HG03565 (cell line): ENCODE measurements around the gene CREB5.

Source experiments
- ATAC-seq: cut with Tn5 transposase; IDR thresholded peaks from one replicate; pipeline ENCODE4 v1.9.1; 2021; ENCODE audit warnings: mild to moderate bottlenecking, moderate library complexity; ENCODE audit not compliant: unreplicated experiment

The CREB5 gene

DNA sequence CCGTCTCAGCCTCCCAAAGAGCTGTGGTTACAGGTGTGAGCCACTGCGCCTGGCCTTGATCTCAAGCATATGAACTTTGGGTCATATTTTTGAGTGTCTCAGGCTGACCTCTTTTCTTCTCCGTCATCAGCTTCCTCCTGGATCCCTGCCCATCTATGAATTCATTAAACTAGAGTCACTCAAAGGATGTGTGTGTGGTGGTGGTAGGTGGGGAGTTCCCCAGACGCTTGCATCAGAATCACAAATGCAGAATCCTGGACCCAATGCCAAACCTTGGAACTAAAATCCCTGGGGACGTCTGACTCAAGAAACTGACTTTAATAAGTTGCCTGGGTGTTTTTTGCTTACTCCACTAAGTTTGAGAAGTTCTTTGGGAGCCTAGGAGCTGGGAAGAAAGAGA, 6.7 kb upstream of the CREB5 start:
- no peak for ATAC-seq

DNA sequence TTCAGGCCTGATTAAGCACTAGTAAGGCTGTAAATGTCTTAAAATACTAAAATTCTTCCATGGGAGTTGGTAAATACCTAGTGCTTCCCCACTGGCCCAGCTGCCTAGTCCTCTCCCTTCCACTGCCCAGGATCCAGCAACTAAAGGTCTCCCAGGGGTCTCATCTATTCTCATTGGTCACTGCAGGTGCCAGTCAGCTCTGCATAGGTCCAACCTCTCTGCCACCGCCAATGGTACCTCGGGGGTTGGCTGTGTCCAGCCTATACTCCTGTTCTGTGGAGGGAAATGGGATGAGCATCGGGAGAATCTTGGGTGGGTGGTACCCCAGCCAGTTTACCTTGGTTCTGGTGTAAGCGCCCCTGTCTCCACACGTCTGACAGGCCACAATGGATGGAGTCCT, 6.1 kb upstream of the CREB5 start:
- no peak for ATAC-seq

DNA sequence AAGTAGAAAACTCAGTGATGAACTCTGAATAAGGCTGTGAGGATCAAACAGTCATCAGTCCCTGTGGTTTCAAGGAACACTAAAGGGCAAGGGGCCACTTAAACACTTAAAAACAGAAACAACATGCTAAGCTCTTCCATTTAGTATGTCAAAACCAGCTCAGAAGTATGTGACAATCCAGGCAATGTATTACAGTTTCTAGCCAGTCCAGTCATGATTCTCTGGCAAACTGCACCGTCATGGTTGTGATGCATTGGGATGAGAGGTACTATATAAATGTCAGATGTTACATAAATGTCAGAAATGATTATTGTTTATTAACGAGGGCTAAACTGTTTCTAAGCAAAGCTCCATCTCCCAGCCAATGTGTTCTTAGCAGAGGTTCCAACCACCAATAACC, 4.7 kb upstream of the CREB5 start:
- ATAC-seq, result no peak

DNA sequence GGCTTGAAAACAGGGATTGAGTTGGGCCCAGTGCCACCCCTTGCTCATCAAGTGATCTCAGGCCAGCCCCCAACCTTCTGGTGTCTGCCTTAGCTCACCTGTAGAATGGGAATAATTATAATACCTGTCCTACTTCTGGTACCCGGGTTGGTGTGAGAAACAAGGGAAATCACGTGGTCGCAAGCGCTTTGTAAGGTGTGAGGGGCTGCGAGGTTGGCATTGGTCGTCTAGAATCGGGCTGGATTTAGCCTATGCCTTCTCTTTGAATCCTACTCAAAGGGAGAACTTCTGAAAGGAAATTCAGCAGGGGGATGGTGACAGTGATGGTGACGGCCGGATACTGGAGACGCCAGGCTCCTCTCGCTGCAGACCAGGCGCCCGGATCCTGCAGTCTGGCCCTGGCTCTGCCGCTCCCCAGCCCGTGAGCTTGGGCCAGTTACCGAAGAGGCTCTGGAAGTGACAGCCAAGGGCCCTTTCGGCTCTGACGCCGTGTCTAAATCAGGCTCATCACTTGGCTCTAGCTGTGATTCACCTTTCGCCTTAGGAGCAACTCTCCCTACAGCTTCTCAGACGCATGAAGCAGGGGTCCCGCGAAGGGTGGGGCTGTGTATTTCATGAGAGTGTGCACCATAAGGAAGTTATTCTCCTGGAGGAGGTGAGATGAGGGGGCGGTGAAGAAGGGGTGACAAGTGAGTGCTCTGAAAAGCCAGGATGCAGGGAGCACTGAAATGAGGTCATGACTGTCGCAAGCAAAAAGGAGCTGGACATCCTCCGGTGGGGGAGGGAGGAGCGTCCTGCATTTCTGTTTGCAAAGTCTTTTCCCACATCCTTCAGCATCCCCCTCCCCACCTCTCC, 4.0 kb upstream of the CREB5 start:
- no peak for ATAC-seq

DNA sequence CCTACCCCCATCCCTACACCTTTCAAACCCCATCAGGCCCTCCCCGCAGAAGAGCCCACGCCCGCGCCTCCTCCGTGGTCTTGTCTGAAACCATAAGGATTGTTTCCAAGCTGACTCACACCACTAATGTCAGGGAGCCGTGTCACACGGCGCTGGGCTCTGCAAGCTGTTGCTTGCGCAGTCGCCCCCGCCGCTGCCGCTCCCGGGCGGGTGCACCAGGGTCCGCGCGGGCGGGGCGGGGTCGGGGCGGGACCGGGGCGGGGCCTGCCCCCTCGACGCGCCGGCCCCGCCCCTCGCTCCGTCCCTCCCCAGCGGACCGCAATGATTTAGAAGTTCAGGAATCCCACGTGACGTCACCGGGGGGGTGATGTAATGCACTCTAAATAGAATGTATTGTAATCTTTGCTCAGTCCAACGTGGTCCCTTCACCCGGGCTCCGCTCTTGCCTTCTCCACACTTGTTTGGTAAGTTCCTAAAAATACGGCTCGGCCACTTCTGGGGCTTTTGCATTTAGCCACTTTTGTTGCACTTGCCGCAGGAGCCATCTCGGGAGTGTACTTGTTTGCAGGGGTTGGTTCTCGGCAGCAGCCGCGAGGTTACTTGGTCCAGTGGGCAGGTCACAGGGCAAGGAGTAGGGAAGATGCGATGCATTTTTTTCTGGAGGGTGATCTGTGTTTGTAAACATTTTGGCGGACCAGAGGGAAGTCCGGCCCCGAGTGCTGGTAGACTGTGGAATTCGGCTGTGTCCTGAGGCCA, 3.2 kb upstream of the CREB5 start:
- peak; percentile 39 for ATAC-seq

DNA sequence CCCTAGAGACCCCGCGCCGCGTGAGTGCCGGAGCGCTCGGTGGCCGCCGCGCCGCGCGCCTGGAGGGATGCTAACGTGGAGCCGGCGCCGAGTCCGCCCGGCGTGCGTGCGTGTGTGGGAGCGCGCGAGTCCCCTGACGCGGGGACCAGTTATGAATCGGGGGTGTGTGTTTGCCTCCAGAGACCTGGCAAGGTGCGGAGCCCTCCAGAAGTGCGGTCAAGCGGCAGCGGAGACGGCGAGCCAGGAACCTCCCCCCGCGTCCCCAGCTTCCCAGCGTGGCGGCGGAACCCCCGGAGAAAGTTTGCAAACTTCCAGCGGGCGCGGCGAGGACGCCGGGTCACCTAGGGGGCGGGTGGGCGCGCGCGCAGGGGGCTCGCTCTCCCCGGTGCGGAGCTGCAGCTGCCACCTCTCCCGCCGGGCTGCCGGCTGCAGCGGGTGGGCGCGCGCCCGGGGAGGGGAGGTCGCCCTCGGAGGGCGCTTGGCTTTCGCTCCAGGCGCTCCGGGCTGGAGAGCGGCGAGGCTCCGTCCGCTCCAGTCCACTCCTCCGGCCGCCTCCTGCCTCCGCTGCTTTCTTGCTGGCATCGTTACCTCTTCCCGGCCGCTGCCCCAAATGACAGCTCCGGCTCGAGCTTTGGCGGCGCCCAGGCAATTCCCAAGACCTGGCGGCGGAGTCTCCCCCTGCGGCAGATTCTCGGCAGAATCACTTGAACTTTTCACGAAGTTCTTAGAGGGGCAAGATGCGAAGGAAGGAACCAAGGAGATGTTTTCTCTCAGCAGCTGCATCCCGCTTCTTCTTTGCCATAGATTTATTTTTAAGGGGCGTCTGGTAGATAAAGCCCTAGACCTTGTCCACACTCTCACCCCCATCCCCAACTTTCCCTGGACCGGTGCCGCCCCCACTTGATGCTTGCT, 2.3 kb upstream of the CREB5 start:
- ATAC-seq, result peak; percentile 14

DNA sequence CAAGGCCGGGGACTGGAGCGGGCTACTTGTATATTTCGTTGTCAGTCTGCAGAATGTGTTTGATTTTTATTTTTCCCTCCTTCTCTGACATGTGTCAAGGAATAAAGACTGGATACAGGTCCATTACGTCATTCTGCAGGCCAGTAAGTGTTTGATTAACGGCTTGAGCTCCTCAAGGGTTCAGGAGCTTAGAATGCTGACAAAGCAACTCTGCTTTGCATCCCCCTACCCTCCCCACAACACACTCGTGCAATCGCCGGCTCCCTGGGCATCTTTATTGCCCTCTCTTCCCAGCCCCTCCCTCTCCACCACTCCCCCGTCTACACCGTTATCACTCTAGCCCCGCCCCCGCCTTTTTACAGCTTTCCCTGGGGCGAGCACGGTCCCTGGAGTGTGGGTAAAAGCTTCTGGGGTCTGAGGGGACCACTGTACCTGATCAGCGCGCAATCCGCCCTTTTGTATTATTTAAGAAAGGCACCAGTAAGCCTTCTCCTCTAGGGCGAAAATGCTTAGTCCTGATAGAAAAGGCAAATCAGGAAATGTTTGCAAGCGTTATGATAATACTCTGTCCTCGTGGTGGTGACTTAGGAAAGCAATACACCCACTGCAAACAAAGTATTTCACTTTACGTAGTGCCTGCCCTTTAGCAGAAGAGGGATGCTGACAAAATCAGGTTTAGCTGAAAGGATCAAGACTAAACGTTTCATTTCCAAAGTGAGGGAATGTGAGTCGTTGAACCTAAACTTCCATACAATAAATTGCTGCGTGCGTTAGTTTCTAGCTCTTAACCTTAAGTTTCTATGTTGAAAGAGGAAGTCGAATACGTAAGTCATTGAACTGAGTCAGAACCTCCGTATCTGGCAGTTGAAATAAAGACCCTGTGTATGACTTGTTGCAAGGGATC, 1.4 kb upstream of the CREB5 start:
- ATAC-seq, result no peak

DNA sequence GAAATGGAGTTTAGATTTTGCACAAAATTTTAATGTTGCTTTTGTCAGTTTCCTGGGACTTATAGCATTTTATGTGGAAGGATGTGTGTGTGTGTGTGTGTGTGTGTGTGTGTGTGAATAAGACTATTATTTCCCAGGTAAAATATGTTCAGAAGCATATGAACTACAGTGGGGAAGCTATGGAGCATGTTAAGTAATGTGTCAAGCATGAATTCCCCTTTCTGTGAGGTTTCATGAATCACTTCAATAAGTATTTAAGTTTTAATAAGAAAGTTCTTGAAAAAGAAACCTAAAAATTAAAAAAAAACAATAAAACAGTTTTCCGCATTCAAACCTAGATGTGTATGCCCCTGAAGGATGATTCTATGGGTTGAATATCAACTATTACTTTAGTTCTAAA, 693 bp downstream of the CREB5 start:
- no peak for ATAC-seq

DNA sequence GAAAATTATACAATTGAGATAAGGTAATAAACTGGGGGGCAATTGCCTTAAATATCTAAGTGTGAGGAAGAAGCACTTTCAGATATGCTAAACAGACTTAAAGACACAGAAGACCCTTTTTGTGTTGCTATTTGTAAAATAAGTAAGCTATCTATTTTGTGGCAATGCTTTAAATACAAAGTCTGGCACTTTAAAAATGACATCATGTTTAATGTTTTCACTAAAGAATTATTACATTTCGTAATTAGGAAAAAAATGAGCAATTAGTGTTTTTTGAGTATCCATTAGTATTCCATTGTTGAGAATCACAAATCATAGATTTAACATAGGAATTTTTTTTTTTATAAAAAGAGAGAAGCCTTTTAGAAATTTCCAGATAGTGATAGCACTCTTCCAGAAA, 2.1 kb downstream of the CREB5 start:
- no peak for ATAC-seq

DNA sequence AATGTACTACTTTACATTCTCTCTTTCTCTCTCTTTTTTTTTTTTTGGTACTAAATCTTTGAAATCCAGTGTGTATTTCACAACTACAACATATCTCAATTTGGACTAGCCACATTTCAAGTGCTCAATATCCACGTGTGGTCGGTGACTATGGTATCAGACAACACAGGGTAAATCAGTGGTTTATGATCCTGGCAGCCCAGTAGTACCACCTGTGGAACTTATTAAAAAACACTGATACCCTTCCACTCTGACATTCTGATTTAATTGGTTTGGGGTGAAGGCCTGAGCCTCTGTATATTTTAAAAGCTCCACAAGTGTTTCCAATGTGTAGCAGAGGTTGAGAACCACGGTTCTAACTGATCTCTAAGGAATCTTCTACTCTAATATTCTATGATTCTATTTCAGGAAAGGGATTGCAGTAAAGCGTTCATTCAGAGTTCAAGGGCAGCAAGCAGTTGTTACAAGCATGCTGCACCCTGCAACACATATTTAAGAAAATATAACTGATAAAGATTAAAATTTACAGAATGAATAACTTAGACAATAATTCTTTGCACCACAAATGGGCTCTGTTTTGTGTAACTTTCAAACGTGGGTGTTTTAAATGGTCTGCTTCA, 5.1 kb downstream of the CREB5 start:
- ATAC-seq, result no peak

DNA sequence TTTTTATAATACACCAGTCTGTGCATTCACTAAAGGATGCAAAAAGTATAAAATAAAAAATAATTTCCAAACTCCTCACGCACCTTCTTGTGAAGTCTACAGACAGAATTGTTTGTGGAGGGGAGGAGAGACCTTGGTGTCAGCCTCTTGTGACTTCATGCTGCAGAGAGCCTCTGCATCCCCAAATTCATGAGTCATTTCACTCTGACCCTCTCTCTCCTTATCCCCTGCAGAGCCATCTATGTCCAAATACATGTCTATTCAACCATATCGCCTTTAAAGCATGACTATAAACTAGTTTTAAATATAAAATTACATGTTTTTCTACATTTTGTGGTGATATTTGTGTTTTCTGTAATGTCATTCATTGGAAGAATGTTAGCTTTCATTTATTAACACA, 6.0 kb downstream of the CREB5 start:
- no peak for ATAC-seq

DNA sequence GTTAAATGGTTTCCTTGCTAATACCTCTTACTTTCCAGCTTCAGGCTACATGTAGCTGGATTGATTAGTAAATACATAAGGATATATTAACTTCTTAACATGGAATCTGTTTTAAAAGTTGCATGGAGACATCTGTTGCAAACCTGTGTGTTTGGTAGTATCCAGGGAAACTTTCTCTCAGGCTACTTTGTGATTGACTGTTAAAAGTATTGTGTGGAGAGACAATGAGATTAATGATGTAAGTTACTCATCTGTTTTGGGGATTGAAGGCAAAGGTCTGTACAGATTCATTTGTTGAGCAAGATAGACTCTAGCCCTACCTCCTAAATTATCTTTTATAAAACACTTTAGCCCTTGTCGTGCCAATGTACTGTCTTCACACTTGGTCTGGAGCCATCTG, 6.6 kb downstream of the CREB5 start:
- ATAC-seq, result no peak

DNA sequence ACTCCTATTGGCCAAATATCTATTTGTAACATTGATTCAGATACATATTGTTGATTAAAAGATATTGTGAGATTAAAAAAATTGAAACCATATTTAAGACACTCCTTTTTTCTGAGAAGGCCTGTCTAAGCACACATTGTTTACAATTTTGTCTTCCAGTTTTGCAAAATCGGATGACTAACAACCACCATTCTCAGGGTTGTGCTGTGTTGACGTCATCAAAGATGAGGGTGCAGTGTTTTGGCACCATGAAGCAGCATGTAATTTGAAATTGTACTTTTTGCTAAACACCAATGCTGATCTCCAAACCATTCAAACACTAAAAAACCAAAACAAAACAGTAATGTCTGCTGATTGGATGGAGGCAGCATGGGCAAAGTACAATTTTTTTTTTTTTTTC, 7.4 kb downstream of the CREB5 start:
- no peak for ATAC-seq

DNA sequence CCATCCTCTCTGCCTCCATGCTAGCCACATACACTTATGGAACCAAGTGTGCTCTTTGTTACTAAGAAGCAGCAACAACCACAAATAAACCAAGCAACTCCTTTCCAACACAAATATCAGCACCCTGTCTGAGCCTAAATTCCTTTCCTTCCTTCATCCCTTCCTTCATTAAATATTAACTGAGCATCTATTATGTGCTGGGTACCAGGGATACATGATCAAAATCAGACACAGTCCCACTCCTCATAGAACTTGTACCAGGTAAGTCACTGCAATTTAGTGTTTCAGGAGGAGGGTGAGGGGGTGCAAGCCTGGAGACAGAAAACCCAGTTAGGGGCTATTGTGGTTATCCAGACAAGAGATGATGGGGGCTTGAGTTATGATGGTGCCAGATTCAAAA, 10.8 kb downstream of the CREB5 start:
- ATAC-seq, result no peak

DNA sequence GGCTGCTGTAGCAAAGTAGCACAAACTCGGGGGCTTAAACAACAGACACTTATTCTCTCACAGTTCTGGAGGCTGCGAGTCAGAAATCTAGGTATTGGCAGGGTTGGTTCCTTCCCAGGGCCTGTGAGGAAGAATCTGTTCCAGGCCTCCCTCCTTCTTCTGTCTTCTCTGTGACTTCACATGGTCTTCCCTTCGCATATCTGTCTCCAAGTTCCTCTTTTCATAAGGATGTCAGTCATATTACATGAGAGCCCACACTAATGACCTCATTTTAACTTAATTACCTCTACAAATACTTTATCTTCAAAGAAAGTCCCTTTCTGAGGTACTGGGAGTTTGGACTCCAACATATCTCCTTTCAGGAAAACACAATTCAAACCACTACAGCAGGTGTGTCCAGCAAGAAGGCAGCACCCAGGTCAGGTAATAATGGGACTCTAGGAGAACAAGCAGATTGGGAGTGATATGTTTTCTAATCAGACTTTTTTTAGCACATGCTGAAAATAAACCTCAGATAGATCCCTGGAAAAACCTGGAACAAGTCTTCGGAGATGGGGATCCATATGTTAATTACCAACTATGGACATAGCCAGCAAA, 11.7 kb downstream of the CREB5 start:
- no peak for ATAC-seq

DNA sequence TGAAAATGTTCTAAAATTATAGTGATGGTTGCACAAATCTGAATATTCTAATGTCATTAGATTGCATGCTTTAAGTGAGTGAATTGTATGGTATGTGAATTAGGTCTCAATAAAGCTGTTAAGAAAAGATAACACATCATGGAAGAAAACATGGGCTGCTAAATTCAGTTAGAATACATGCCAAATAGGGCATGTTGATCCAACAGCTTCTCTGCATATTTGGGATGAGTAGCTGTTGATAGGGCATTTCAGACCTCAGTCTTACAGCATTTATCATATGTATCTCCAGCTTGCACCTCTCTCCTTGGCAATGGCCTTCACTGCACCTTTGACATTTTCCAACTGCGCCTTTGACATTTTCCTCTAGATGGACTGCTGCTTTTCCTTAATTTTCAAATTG, 13.2 kb downstream of the CREB5 start:
- ATAC-seq, result no peak

DNA sequence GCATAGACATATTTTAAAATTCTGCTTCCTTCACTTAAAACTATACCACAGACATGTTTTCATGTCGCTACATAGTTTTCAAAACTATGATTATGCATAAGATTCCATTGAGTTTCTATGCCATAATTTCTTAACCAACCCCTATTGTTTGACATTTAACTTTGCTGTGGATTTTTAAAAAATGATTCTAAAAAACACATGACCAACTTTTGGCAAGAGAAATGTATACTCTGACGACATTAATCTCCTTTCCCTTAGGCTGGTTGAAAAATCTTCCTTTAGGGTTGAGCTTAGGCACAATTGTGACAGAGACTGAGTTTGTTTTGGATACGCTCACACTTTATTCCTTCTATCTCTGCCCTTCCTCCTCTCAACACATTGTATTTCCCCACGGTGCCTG, 14.9 kb downstream of the CREB5 start:
- ATAC-seq, result no peak

DNA sequence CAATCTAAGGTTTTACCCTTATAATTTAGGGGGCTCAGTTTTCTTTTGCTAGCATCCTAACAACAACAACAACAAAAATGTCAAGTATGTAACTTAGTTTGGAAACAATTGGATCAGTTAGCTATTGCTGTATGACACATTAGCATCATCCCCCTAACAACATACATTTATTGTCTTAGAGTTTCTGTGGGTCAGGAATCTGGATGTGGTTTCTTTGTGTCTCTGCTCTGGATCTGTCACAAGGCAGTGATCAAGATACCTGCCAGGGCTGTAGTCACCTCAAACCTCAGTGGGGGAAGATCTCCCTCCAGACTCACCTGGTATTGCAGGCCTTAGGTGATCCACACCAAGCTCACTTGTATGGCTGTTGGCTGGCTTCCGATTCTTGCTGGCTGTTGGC, 18.3 kb downstream of the CREB5 start:
- ATAC-seq, result no peak

DNA sequence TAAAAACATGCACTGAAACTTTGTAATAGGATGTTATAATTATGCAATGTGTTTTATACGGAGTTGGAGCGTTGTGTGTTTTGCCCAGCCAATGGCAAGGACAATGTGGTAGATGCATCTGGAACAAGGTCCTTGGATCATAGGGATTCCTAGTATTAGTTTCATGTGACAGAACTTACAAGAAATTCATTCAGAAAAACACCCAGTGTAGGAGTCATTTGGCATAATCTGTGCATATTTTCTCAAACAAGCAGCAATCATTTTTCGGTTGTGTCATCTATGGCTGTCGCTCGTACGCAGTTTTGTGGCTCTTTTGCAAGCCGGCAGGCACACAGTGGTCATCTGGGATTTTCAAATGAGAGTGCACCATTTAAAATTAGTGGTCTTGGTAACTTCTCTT, 19.8 kb downstream of the CREB5 start:
- ATAC-seq, result no peak

DNA sequence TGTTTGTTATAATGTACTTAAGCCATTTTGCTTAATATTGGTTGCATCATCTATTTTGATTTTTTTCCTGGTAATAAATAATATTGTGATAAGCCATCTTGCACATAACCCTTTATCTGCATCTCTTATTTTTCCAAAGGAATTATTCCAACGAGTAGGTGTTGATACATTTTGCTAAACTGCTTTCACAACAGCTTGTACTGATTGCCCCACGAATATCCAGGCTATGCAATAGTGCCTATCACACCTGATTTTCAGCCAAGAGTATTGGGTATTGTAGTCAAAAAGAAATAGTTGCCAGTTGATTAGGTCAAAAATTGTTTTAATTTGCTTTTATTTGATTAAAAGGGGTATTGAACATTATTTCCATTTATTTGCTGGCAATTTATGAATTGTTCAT, 20.7 kb downstream of the CREB5 start:
- no peak for ATAC-seq
